ENCODE data around the gene GUF1. TPM values are rescaled to one million over a fixed set of nuclear protein-coding genes. Genes with fewer than 3 reads are reported as not detected.

The GUF1 gene
- total RNA-seq, 4 donors from 2014 or later = 13.5 to 49.8 (median 20.0) TPM

GRCh38 chr4:44675366-44675765 is 2.9 kb upstream of the GUF1 start:
- H3K27me3 ChIP-seq = no peaks in the 10 kb centered on the region
- H3K9me3 ChIP-seq = no peaks in the 10 kb centered on the region
- H3K36me3 ChIP-seq = no peaks in the 10 kb centered on the region
- H3K4me3 ChIP-seq = no peak overlapping the region
- TF ChIP-seq EP300 (IDR thresholded peaks at IDR 0.05; ENCODE audit: low read depth) (no peak), POLR2A (IDR thresholded peaks at IDR 0.05) (no peak), CTCF (IDR thresholded peaks at IDR 0.05) (no peak), POLR2AphosphoS5 (IDR thresholded peaks at IDR 0.05) (no peak)
- H3K27ac ChIP-seq = no peak overlapping the region
- intact Hi-C loops (cut with DNase I; ENCODE audit: low total_unique reads) (no loop called here), in situ Hi-C loops (cut with MboI; ENCODE audit: low pct_ligation_motif_present in 1 of 4, low pct_unique_long_range_greater_than_20kb in 1 of 4, low sequenced_read_pairs in 3 of 4) (no loop called here)
- no peak for DNase-seq
- WGBS, 2 donors (ENCODE audit: low coverage in 1 of 2) = 68 to 70% methylated on average over 4 to 5 of the region's 5 CpGs
- H3K4me1 ChIP-seq = peaks cover 2 to 19% (median 15%) of the 10 kb centered on the region in 4 donors

- peaks cover 0 to 26% (median 5%) of the 10 kb centered on the region in 4 donors for H3K36me3 ChIP-seq
Observed at GRCh38 chr4:44679060-44679459, 840 bp downstream of the GUF1 start.

DNA sequence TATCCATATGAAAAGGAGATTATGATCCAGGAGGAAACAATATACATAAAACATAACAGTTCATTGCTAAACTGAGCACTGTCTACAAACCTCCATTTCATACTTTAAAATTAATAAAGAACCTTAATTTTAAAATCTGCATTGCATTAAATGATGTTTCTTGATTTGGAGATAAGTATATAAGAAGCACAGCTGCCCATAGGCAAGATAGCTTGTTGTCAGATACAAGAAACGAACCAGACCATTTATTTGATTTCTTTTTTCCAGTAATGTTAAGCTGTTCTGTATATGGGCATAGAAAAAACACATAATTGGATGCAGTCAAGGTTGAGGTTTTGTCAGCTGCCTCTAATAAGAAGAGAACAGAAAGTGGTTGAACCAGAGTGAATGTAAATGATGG is 6.4 kb downstream of the GUF1 start:
- Histone ChIP-seq H3K27ac (no peak overlapping the region), H3K4me3 (no peak overlapping the region), H3K4me1 (peaks cover under 1 to 16% (median 9%) of the 10 kb centered on the region in 4 donors), H3K36me3 (peaks cover 0 to 61% (median 11%) of the 10 kb centered on the region in 4 donors), H3K27me3 (no peaks in the 10 kb centered on the region), H3K9me3 (no peaks in the 10 kb centered on the region)
- no peak for DNase-seq
- 94 to 95% methylated on average over 1 of the region's 1 CpG for WGBS, 2 donors (ENCODE audit: low coverage in 1 of 2)
- in situ Hi-C loops (cut with MboI; ENCODE audit: low pct_ligation_motif_present in 1 of 4, low pct_unique_long_range_greater_than_20kb in 1 of 4, low sequenced_read_pairs in 3 of 4) = no loop called here
- TF ChIP-seq POLR2A (IDR thresholded peaks at IDR 0.05) (no peak), POLR2AphosphoS5 (IDR thresholded peaks at IDR 0.05) (no peak), EP300 (IDR thresholded peaks at IDR 0.05; ENCODE audit: low read depth) (no peak), CTCF (IDR thresholded peaks at IDR 0.05) (no peak)
- intact Hi-C loops (cut with DNase I; ENCODE audit: low total_unique reads) = no loop called here

More at GRCh38 chr4:44679060-44679459, 840 bp downstream of the GUF1 start:
- intact Hi-C loops (cut with DNase I; ENCODE audit: low total_unique reads) = no loop called here
- DNase-seq = no peak
- no peaks in the 10 kb centered on the region for H3K27me3 ChIP-seq
- peak overlapping the region; percentile 80 to 93 (median 90) for H3K27ac ChIP-seq
- WGBS, 2 donors (ENCODE audit: low coverage in 1 of 2) = 0 to 1% methylated on average over 3 of the region's 3 CpGs
- no peak for TF ChIP-seq POLR2AphosphoS5 (IDR thresholded peaks at IDR 0.05)
- H3K9me3 ChIP-seq = no peaks in the 10 kb centered on the region
- in situ Hi-C loops (cut with MboI; ENCODE audit: low pct_ligation_motif_present in 1 of 4, low pct_unique_long_range_greater_than_20kb in 1 of 4, low sequenced_read_pairs in 3 of 4) = no loop called here
- peaks cover 2 to 28% (median 19%) of the 10 kb centered on the region in 4 donors for H3K4me1 ChIP-seq
- peak overlapping the region; percentile 67 to 89 (median 78) for H3K4me3 ChIP-seq

GRCh38 chr4:44700427-44700826 is 22.2 kb downstream of the GUF1 start:
- Histone ChIP-seq H3K4me3 (no peak overlapping the region), H3K36me3 (peaks cover 0 to 54% (median 19%) of the 10 kb centered on the region in 4 donors), H3K4me1 (no peaks in the 10 kb centered on the region), H3K27ac (no peak overlapping the region), H3K9me3 (no peaks in the 10 kb centered on the region), H3K27me3 (no peaks in the 10 kb centered on the region)
- DNase-seq = no peak
- in situ Hi-C loops (cut with MboI; ENCODE audit: low pct_ligation_motif_present in 1 of 4, low pct_unique_long_range_greater_than_20kb in 1 of 4, low sequenced_read_pairs in 3 of 4) = no loop called here
- intact Hi-C loops (cut with DNase I; ENCODE audit: low total_unique reads) = no loop called here
- no peak for TF ChIP-seq EP300 (IDR thresholded peaks at IDR 0.05; ENCODE audit: low read depth)
- no peak for TF ChIP-seq POLR2A (IDR thresholded peaks at IDR 0.05)
- no peak for TF ChIP-seq POLR2AphosphoS5 (IDR thresholded peaks at IDR 0.05)
- no peak for TF ChIP-seq CTCF (IDR thresholded peaks at IDR 0.05)
- WGBS, 2 donors (ENCODE audit: low coverage in 1 of 2) = 100% methylated on average over 1 of the region's 1 CpG; no CpG with 5 or more reads in 1 of the 2 donors

- no peaks in the 10 kb centered on the region for H3K27me3 ChIP-seq
- intact Hi-C loops (cut with DNase I; ENCODE audit: low total_unique reads) = no loop called here
- TF ChIP-seq CTCF (IDR thresholded peaks at IDR 0.05) = no peak
- TF ChIP-seq POLR2A (IDR thresholded peaks at IDR 0.05) = no peak
- TF ChIP-seq POLR2AphosphoS5 (IDR thresholded peaks at IDR 0.05) = no peak
- no peak for TF ChIP-seq EP300 (IDR thresholded peaks at IDR 0.05; ENCODE audit: low read depth)
- H3K4me3 ChIP-seq = no peak overlapping the region
- H3K36me3 ChIP-seq = peaks cover 0 to 52% (median 19%) of the 10 kb centered on the region in 4 donors
- 75 to 87% methylated on average over 2 of the region's 2 CpGs for WGBS, 2 donors (ENCODE audit: low coverage in 1 of 2)
- DNase-seq = no peak
- in situ Hi-C loops (cut with MboI; ENCODE audit: low pct_ligation_motif_present in 1 of 4, low pct_unique_long_range_greater_than_20kb in 1 of 4, low sequenced_read_pairs in 3 of 4) = no loop called here
- no peaks in the 10 kb centered on the region for H3K9me3 ChIP-seq
- no peak overlapping the region for H3K27ac ChIP-seq
- H3K4me1 ChIP-seq = no peaks in the 10 kb centered on the region
Observed at GRCh38 chr4:44701037-44701436, 22.8 kb downstream of the GUF1 start.
